ENCODE results near the gene CLDN4. TPM values are rescaled to one million over a fixed set of nuclear protein-coding genes. Genes with fewer than 3 reads are reported as not detected.

Gene CLDN4
- total and polyA plus RNA-seq, 4 donors: 0.37 to 2.0 (median 1.3) TPM

- TF ChIP-seq RXRA (IDR thresholded peaks at IDR 0.05): no peak
- no peak for TF ChIP-seq SP1 (IDR thresholded peaks at IDR 0.05)
- TF ChIP-seq REST (IDR thresholded peaks at IDR 0.05): no peak
- no peak for TF ChIP-seq EGR1 (IDR thresholded peaks at IDR 0.05; ENCODE audit: low read depth in 2 of 2)
- no peak for TF ChIP-seq RAD21 (IDR thresholded peaks at IDR 0.05)
- Histone ChIP-seq H3K36me3 (ENCODE audit: control insufficient read depth in 4 of 4, insufficient read depth in 3 of 4, low read depth in 1 of 4, low read length in 3 of 4) (no peaks in the 10 kb centered on the region), H3K9ac (ENCODE audit: low read depth in 1 of 2, low read length in 2 of 2) (no peak overlapping the region), H3K27me3 (ENCODE audit: control insufficient read depth in 4 of 4, insufficient read depth in 4 of 4, low read length in 3 of 4) (no peaks in the 10 kb centered on the region), H3K4me1 (ENCODE audit: control insufficient read depth in 4 of 4, insufficient read depth in 4 of 4, low read length in 3 of 4) (peaks cover 0 to 8% (median 2%) of the 10 kb centered on the region in 4 donors), H3K9me3 (ENCODE audit: control insufficient read depth in 4 of 4, low read length in 3 of 4) (no peaks in the 10 kb centered on the region), H3K27ac (ENCODE audit: low read depth in 1 of 2, low read length in 2 of 2) (no peak overlapping the region), H3K4me3 (ENCODE audit: low read depth in 1 of 3, low read length in 3 of 3) (no peak overlapping the region)
- no peak for DNase-seq (ENCODE audit: low spot score)
- WGBS: 88% methylated on average over 5 of the region's 5 CpGs
Measured at GRCh38 chr7:73828972-73829371, 1.8 kb upstream of the CLDN4 start.

- DNase-seq (ENCODE audit: low spot score): no peak
- Histone ChIP-seq H3K9ac (ENCODE audit: low read depth in 1 of 2, low read length in 2 of 2) (no peak overlapping the region), H3K9me3 (ENCODE audit: control insufficient read depth in 4 of 4, low read length in 3 of 4) (no peaks in the 10 kb centered on the region), H3K27me3 (ENCODE audit: control insufficient read depth in 4 of 4, insufficient read depth in 4 of 4, low read length in 3 of 4) (no peaks in the 10 kb centered on the region), H3K36me3 (ENCODE audit: control insufficient read depth in 4 of 4, insufficient read depth in 3 of 4, low read depth in 1 of 4, low read length in 3 of 4) (no peaks in the 10 kb centered on the region), H3K4me3 (ENCODE audit: low read depth in 1 of 3, low read length in 3 of 3) (no peak overlapping the region), H3K27ac (ENCODE audit: low read depth in 1 of 2, low read length in 2 of 2) (no peak overlapping the region), H3K4me1 (ENCODE audit: control insufficient read depth in 4 of 4, insufficient read depth in 4 of 4, low read length in 3 of 4) (peaks cover 0 to 8% (median 2%) of the 10 kb centered on the region in 4 donors)
- TF ChIP-seq RAD21 (IDR thresholded peaks at IDR 0.05) (no peak), ZBTB33 (IDR thresholded peaks at IDR 0.05) (no peak), NR2F2 (IDR thresholded peaks at IDR 0.05) (no peak), MAX (IDR thresholded peaks at IDR 0.05) (no peak), FOXA1 (IDR thresholded peaks at IDR 0.05) (no peak), ATF3 (IDR thresholded peaks at IDR 0.05) (no peak), CTCF (IDR thresholded peaks at IDR 0.05; ENCODE audit: low read depth, low read length, missing input control) (no peak), HNF4G (IDR thresholded peaks at IDR 0.05) (no peak), HNF4A (conservative IDR thresholded peaks at IDR 0.05) (no peak), REST (IDR thresholded peaks at IDR 0.05) (no peak), SP1 (IDR thresholded peaks at IDR 0.05) (no peak)
- WGBS: 44% methylated on average over 7 of the region's 7 CpGs
Measured at GRCh38 chr7:73829505-73829904, 1.3 kb upstream of the CLDN4 start.

All from liver (tissue), 9 donors.